T-cell (primary cell): ENCODE measurements around the gene PRKAG3. TPM values are rescaled to one million over a fixed set of nuclear protein-coding genes. Genes with fewer than 3 reads are reported as not detected.

Source experiments
- ATAC-seq, 4 experiments: fragments of 200-7000 bp in 3 of 4; fragments of 150-1000 bp in 1 of 4; cut with Tn5 transposase; replicated peaks in 1 of 4; 1 replicate in 3 of 4; 2 replicates in 1 of 4; pipeline ENCODE4 v1.10.0; 2021; ENCODE audit warnings: moderate library complexity in 3 of 4, mild to moderate bottlenecking in 2 of 4, moderate number of reproducible peaks in 1 of 4
- CTCF ChIA-PET, 2 donors: fragments of 300-600 bp; sonication (Branson Sonifier 250); formaldehyde crosslinking; loops; one replicate each; lab custom pipeline; 2022; ENCODE audit warnings: antibody characterized with exemption in 2 of 2; lab: Charles Lee
- POLR2A ChIA-PET, 2 donors: fragments of 300-600 bp; sonication (Branson Sonifier 250); formaldehyde crosslinking; loops; one replicate each; lab custom pipeline; 2022; ENCODE audit warnings: antibody characterized with exemption in 2 of 2; lab: Charles Lee
- DNase-seq, 35 experiments: peaks; one replicate each; pipeline versions ENCODE4 v3.0.0 to v3.0.0-alpha.2; 2013 to 2023
- H3K27ac ChIP-seq: one replicate; pipeline ENCODE4 v1.5.1; 2013; ENCODE audit warnings: low read length
- H3K27me3 ChIP-seq, 2 experiments: replicated peaks in 1 of 2; 1 replicate in 1 of 2; 2 replicates in 1 of 2; pipeline versions ENCODE4 v1.6.1 to v1.7.0; 2013; ENCODE audit warnings: low read length in 1 of 2, mixed read lengths in 1 of 2; ENCODE audit not compliant: control insufficient read depth in 2 of 2, insufficient read depth in 2 of 2; ENCODE audit errors: extremely low read depth in 1 of 2
- H3K36me3 ChIP-seq, 2 donors: 1 replicate in 1 of 2; 2 replicates in 1 of 2; pipeline versions ENCODE4 v1.6.1 to v1.7.0; 2013; ENCODE audit warnings: low read length in 1 of 2; ENCODE audit not compliant: control insufficient read depth in 2 of 2, insufficient read depth in 1 of 2; ENCODE audit errors: extremely low read depth in 1 of 2
- H3K4me1 ChIP-seq, 2 experiments: 1 replicate in 1 of 2; 2 replicates in 1 of 2; pipeline versions ENCODE4 v1.6.1 to v1.7.0; 2013; ENCODE audit warnings: low read length in 2 of 2, mixed read lengths in 1 of 2; ENCODE audit not compliant: insufficient read depth in 2 of 2, control insufficient read depth in 1 of 2; ENCODE audit errors: extremely low read depth in 1 of 2
- H3K4me3 ChIP-seq, 2 donors: 1 replicate in 1 of 2; 2 replicates in 1 of 2; pipeline versions ENCODE4 v1.5.1 to v1.7.0; 2013; ENCODE audit warnings: mild to moderate bottlenecking in 2 of 2, low read length in 1 of 2, moderate library complexity in 1 of 2; ENCODE audit not compliant: control insufficient read depth in 1 of 2; ENCODE audit errors: extremely low read depth in 1 of 2
- H3K9me3 ChIP-seq: 2 replicates; pipeline ENCODE4 v1.7.0; 2013
- H3K27ac Mint-ChIP-seq, 2 donors: one replicate each; pipeline ENCODE4 v1.8.0; 2020 to 2021; ENCODE audit warnings: mild to moderate bottlenecking in 2 of 2, mixed read lengths in 2 of 2
- H3K27me3 Mint-ChIP-seq, 2 donors: one replicate each; pipeline ENCODE4 v1.8.0; 2021 to 2022; ENCODE audit warnings: mixed read lengths in 2 of 2
- H3K36me3 Mint-ChIP-seq: one replicate; pipeline ENCODE4 v1.8.0; 2021; ENCODE audit warnings: mixed read lengths
- H3K4me1 Mint-ChIP-seq, 3 donors: one replicate each; pipeline ENCODE4 v1.8.0; 2020 to 2022; ENCODE audit warnings: mixed read lengths in 3 of 3, mild to moderate bottlenecking in 1 of 3
- H3K4me3 Mint-ChIP-seq, 3 donors: one replicate each; pipeline ENCODE4 v1.8.0; 2020 to 2022; ENCODE audit warnings: mild to moderate bottlenecking in 3 of 3, mixed read lengths in 3 of 3, moderate library complexity in 3 of 3
- H3K9me3 Mint-ChIP-seq, 3 donors: one replicate each; pipeline ENCODE4 v1.8.0; 2020 to 2022; ENCODE audit warnings: mixed read lengths in 3 of 3
- WGBS: methylation state at CpG from one replicate; pipeline ENCODE4 v1.1.5; 2013; ENCODE audit warnings: missing lambda C conversion rate; ENCODE audit not compliant: insufficient coverage; 5-methylcytosine and 5-hydroxymethylcytosine counted together
- total RNA-seq, 35 experiments: library from RNA in 6 of 35; stranded (reverse) in 6 of 35; fragments of 120-200 nt in 1 of 35; gene quantifications; one replicate each; pipeline versions ENCODE4 v1.2.1 to v1.2.4 and lab custom pipeline; 2013 to 2026

Gene PRKAG3
- total RNA-seq, 5 donors from 2014 or later (not counting 1 experiment from before 2014, with no cell fraction given) = not detected

DNA sequence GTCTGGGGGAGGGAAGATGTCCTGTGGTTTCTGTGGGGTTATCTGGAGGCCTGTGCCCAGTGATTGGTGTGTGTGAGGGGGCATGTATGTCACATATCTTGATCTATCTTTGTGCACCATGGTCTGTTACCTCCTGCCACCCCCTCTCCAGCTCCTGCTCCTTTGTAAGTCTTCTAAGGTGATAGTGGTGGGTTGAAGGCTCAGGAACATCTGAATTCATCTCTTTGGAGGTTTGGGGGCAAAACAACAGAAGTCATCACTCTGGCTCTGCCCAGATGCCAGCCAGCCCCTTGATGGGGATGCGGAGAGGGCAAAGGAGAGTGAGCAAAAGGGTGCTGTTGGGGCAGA lies 25.3 kb upstream of the PRKAG3 start:
- Mint-ChIP-seq H3K4me3 (no peak overlapping the region), H3K36me3 (no peaks in the 10 kb centered on the region), H3K4me1 (peaks cover 20 to 32% (median 21%) of the 10 kb centered on the region in 3 donors), H3K27me3 (peaks cover 79 to 85% of the 10 kb centered on the region in 2 donors), H3K9me3 (no peaks in the 10 kb centered on the region), H3K27ac (no peak overlapping the region)
- ChIA-PET CTCF (interaction anchor here in 1 of 2 donors (0.6 kb wide), 1 partner anchor 112 kb away, joined by 7 read pairs; no protein-coding TSS in a partner anchor), POLR2A (no interaction called here)
- ATAC-seq (no peak), DNase-seq (no peak)
- peaks cover 6 to 31% of the 10 kb centered on the region in 2 experiments for H3K4me1 ChIP-seq
- H3K27me3 ChIP-seq = peaks cover 20 to 89% of the 10 kb centered on the region in 2 experiments
- no peak overlapping the region for H3K4me3 ChIP-seq
- no peak overlapping the region for H3K27ac ChIP-seq
- no CpG with 5 or more reads among the region's 1 CpG for WGBS
- no peaks in the 10 kb centered on the region for H3K9me3 ChIP-seq
- H3K36me3 ChIP-seq = no peaks in the 10 kb centered on the region

DNA sequence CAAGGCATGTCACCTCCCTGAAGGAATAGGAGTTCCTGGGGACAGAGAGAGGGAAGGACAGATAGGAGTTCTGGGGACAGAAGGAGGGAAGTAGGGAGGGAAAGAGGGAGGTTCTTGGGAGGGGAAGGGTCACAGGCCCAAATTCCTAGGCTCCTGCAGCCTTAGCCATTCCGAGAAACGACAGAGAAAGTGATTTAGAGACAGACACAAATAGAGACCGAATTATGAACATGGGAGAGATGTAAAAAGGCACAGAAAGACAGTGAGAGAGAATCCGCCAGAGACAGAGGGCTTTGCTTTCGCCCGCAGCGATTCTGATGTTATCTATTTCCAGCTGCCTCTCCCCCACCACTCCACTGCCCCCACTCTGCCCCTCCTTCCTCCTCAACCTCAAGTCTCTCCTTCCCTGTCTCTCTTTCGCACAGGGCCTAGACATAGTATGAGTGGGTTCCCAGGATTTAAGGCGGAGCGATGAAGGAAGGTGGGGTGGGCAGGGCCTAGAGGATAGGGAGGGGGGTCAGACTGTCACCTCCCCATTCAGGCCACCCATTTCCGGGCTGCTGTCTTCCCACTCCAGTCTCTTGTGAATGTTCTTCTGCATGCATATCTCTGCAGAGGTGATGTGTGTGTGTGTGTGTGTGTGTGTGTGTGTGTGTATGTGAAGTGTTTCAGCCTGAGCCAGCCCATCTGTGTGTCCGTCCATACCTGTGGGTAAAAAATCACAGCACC lies 24.7 kb upstream of the PRKAG3 start:
- Mint-ChIP-seq H3K27ac (peak overlapping the region in 1 of 2 donors; percentile 20), H3K9me3 (no peaks in the 10 kb centered on the region), H3K27me3 (peaks cover 74 to 79% of the 10 kb centered on the region in 2 donors), H3K4me1 (peaks cover 16 to 28% (median 18%) of the 10 kb centered on the region in 3 donors), H3K4me3 (no peak overlapping the region), H3K36me3 (no peaks in the 10 kb centered on the region)
- no peak overlapping the region for H3K27ac ChIP-seq
- CTCF ChIA-PET = interaction anchor here in 1 of 2 donors (0.6 to 2.5 kb wide), 2 partner anchors 20 to 285 kb away, joined by 3 to 9 read pairs; no protein-coding TSS in a partner anchor
- peaks cover 6 to 30% of the 10 kb centered on the region in 2 experiments for H3K4me1 ChIP-seq
- 28% methylated on average over 3 of the region's 12 CpGs for WGBS
- no peak for ATAC-seq
- H3K27me3 ChIP-seq = peaks cover 20 to 86% of the 10 kb centered on the region in 2 experiments
- H3K9me3 ChIP-seq = no peaks in the 10 kb centered on the region
- DNase-seq = no peak
- POLR2A ChIA-PET = no interaction called here
- no peak overlapping the region for H3K4me3 ChIP-seq
- no peaks in the 10 kb centered on the region for H3K36me3 ChIP-seq

DNA sequence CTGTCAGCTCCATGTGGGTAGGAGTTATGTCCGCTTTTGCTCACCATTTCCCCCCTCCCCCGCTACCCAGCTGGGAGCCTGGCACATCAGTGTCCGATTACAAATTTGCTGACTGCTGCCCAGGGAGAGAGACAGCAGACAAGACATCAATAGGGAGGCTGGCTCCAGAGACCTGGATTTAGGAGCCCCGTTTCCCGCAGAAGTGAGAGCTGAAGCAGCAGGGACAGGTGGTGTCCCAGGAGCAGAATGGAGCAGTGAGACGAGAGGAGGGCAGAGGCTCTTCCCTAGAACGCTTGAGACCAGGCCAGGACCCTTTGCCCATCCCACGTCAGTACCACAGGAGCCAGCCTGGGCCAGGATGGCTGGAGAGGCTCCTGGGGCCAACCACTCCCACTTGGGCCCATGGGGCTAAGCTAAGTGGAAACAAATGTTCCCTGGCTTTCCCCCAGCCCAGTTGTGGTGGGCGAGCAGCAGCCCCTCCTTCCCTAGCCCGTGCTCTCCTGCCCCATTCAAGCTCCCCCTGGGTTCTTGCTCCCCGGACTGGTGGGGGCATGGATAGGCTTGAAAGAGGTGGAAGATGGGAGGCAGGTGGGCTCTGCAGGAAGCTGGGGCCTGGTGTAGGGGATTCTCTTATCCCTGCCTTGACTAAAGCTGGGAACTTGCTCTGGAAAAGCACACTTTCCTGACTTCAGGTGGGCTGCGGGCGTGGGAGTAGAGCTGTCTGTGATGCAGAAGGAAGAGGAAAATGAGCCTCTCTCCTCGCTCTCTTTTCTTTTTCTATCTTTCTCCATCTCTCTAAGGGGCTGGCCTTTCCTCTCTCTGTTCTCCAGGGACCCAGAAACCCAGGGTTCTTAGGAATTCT lies 23.9 kb upstream of the PRKAG3 start:
- H3K36me3 Mint-ChIP-seq = no peaks in the 10 kb centered on the region
- H3K4me3 ChIP-seq = no peak overlapping the region
- ChIA-PET CTCF (interaction anchor here (0.6 to 2.5 kb wide), 4 partner anchors 21 to 304 kb away, joined by 3 to 9 read pairs (median 3); no protein-coding TSS in a partner anchor), POLR2A (interaction anchor here in 1 of 2 donors (0.6 kb wide), 1 partner anchor 41 kb away, joined by 9 read pairs; no protein-coding TSS in a partner anchor)
- ATAC-seq (no peak), DNase-seq (no peak)
- peaks cover 20 to 84% of the 10 kb centered on the region in 2 experiments for H3K27me3 ChIP-seq
- H3K4me1 ChIP-seq = peaks cover 6 to 22% of the 10 kb centered on the region in 2 experiments
- WGBS = 57% methylated on average over 7 of the region's 14 CpGs
- no peak overlapping the region for H3K4me3 Mint-ChIP-seq
- no peak overlapping the region for H3K27ac ChIP-seq
- peaks cover 11 to 21% (median 15%) of the 10 kb centered on the region in 3 donors for H3K4me1 Mint-ChIP-seq
- H3K36me3 ChIP-seq = no peaks in the 10 kb centered on the region
- H3K27me3 Mint-ChIP-seq = peaks cover 75 to 79% of the 10 kb centered on the region in 2 donors
- H3K9me3 Mint-ChIP-seq = no peaks in the 10 kb centered on the region
- no peaks in the 10 kb centered on the region for H3K9me3 ChIP-seq
- no peak overlapping the region for H3K27ac Mint-ChIP-seq

DNA sequence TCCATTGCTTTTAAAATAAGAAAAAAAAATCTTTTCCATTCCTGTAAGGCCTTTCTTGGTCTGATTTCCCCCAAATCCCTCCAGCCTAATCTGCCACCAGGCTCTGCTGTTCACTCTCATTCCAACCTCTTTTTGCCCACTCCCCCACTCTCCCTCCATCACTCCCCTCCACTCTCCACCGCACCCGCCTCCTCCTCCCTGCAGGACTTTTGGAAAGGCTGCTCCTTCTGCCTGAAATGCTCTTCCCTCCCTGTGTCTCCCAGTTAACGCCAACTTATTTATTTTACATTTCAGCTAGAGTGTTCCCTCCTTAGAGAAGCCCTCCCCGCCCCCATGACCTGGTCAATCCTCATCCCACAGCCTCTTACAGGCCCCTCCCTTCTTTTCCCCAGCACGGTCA lies 23.3 kb upstream of the PRKAG3 start:
- Histone ChIP-seq H3K27me3 (peaks cover 20 to 83% of the 10 kb centered on the region in 2 experiments), H3K27ac (no peak overlapping the region), H3K36me3 (no peaks in the 10 kb centered on the region), H3K4me3 (no peak overlapping the region), H3K9me3 (no peaks in the 10 kb centered on the region), H3K4me1 (peaks cover 2 to 16% of the 10 kb centered on the region in 2 experiments)
- ChIA-PET CTCF (interaction anchor here (0.7 to 2.5 kb wide), 4 partner anchors 22 to 305 kb away, joined by 3 to 9 read pairs (median 3); no protein-coding TSS in a partner anchor), POLR2A (interaction anchor here in 1 of 2 donors (0.6 kb wide), 1 partner anchor 42 kb away, joined by 9 read pairs; no protein-coding TSS in a partner anchor)
- ATAC-seq = no peak
- H3K9me3 Mint-ChIP-seq = no peaks in the 10 kb centered on the region
- H3K27ac Mint-ChIP-seq = no peak overlapping the region
- no peaks in the 10 kb centered on the region for H3K36me3 Mint-ChIP-seq
- no peak for DNase-seq
- H3K4me3 Mint-ChIP-seq = no peak overlapping the region
- H3K27me3 Mint-ChIP-seq = peaks cover 72 to 77% of the 10 kb centered on the region in 2 donors
- peaks cover 6 to 15% (median 9%) of the 10 kb centered on the region in 3 donors for H3K4me1 Mint-ChIP-seq
- 49% methylated on average over 3 of the region's 5 CpGs for WGBS

DNA sequence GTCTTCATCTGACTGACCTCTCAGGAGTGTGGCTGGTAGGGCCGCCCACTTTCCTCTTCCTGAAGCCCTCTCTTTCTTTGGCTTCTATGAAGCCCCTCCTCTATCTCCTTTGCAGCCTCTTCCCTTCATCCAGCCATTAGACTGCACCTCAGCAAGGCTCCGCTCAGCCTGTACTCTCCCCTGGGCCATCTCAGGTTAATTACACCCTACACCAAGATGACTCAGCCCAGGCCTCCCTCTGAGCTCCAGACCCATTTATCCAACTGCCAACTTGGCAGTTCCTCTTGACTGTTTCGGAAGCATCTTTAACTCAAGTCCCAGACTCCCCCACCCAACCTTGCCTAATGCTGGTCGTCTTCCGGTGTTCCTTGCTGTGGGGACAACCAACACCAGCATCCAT lies 22.2 kb upstream of the PRKAG3 start:
- Mint-ChIP-seq H3K4me3 (no peak overlapping the region), H3K27me3 (peaks cover 67 to 71% of the 10 kb centered on the region in 2 donors), H3K36me3 (no peaks in the 10 kb centered on the region), H3K4me1 (peaks cover 1 to 10% (median 4%) of the 10 kb centered on the region in 3 donors), H3K9me3 (no peaks in the 10 kb centered on the region), H3K27ac (no peak overlapping the region)
- ATAC-seq = no peak
- H3K36me3 ChIP-seq = no peaks in the 10 kb centered on the region
- DNase-seq = no peak
- no peak overlapping the region for H3K27ac ChIP-seq
- H3K4me1 ChIP-seq = peaks cover 0 to 8% of the 10 kb centered on the region in 2 experiments
- 34% methylated on average over 5 of the region's 5 CpGs for WGBS
- H3K4me3 ChIP-seq = no peak overlapping the region
- ChIA-PET CTCF (interaction anchor here in 1 of 2 donors (2.2 to 2.5 kb wide), 2 partner anchors 23 to 45 kb away, joined by 9 to 13 read pairs; no protein-coding TSS in a partner anchor), POLR2A (no interaction called here)
- peaks cover 20 to 85% of the 10 kb centered on the region in 2 experiments for H3K27me3 ChIP-seq
- H3K9me3 ChIP-seq = no peaks in the 10 kb centered on the region
